T1000 (cell line): Measurements from ENCODE around the gene ZNF410.

Experiments used
- DNase-seq: peaks from one replicate; lab custom pipeline; 2025; ENCODE audit warnings: mixed read lengths; lab: John Stamatoyannopoulos, UW

Gene ZNF410

GRCh38 chr14:73955674-73956073 lies 69.0 kb downstream of the ZNF410 start:
- DNase-seq = no peak

GRCh38 chr14:73958591-73958990 lies 71.9 kb downstream of the ZNF410 start:
- DNase-seq = no peak

- DNase-seq = no peak
Observed at GRCh38 chr14:73961192-73961591, 74.5 kb downstream of the ZNF410 start.

- no peak for DNase-seq
Observed at GRCh38 chr14:73965216-73965615, 78.6 kb downstream of the ZNF410 start.

- DNase-seq = no peak
Observed at GRCh38 chr14:73968885-73969284, 82.2 kb downstream of the ZNF410 start.

- DNase-seq = no peak
Observed at GRCh38 chr14:73973497-73973896, 86.8 kb downstream of the ZNF410 start.

- DNase-seq = no peak
Observed at GRCh38 chr14:73976125-73976524, 89.5 kb downstream of the ZNF410 start.

- no peak for DNase-seq
Observed at GRCh38 chr14:73977896-73978295, 91.2 kb downstream of the ZNF410 start.
